ENCODE measurements around the gene SLC35E2B. TPM values are rescaled to one million over a fixed set of nuclear protein-coding genes. Genes with fewer than 3 reads are reported as not detected.
A peak's percentile ranks its signal among the peaks of the same experiment; 100 is the strongest.
"Not testable (repeated sequence)": the region's sequence is repeated elsewhere in the genome, so short reads cannot be mapped to it uniquely, and the experiment has no call there.

The SLC35E2B gene
- total RNA-seq, 6 donors from 2014 or later: 33.0 to 116 (median 47.9) TPM

- no peak for DNase-seq
- ATAC-seq (ENCODE audit: low FRiP score in 2 of 2): no peak
- H3K4me1 ChIP-seq: peaks cover 0 to 3% (median 0%) of the 10 kb centered on the region in 4 donors
- no peaks in the 10 kb centered on the region for H3K9me3 ChIP-seq
- no peaks in the 10 kb centered on the region for H3K27me3 ChIP-seq
- no peak for TF ChIP-seq POLR2AphosphoS5 (IDR thresholded peaks at IDR 0.05)
- no peak for TF ChIP-seq EP300 (IDR thresholded peaks at IDR 0.05)
- no peak for TF ChIP-seq CTCF (IDR thresholded peaks at IDR 0.05)
- no peak for TF ChIP-seq POLR2A (IDR thresholded peaks at IDR 0.05)
- WGBS, 2 donors: 91 to 100% methylated on average over 1 to 13 of the region's 15 CpGs
- no peak overlapping the region for H3K27ac ChIP-seq
- no peak overlapping the region for H3K4me3 ChIP-seq
- H3K36me3 ChIP-seq: peaks cover 21 to 67% (median 53%) of the 10 kb centered on the region in 4 donors
Measured at GRCh38 chr1:1666526-1666925, 26.1 kb downstream of the SLC35E2B start.

DNA sequence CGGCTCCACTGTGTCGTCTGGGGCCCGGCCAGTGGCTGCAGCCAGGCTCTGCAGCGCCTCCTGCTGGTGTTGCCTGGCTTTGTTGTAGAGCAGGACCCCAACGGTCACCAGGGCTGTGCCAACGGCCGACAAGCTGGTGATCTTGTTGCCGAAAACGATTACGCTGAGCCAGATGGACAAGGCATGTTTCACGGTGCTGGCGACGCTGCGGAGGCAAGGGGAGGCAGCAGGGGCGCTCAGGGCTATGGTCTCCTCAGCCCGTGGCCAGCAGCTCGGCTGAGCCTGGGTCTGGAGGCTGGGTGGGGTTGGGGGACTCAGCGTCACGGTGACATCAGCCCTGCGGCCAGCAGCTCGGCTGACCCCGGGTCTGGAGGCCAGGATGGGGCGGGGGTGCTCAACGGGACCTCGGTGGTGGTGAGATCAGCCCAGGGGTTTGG lies 26.8 kb downstream of the SLC35E2B start:
- Histone ChIP-seq H3K4me1 (peaks cover 0 to 3% (median 0%) of the 10 kb centered on the region in 4 donors), H3K27me3 (no peaks in the 10 kb centered on the region), H3K9me3 (no peaks in the 10 kb centered on the region), H3K36me3 (peaks cover 21 to 60% (median 46%) of the 10 kb centered on the region in 4 donors), H3K4me3 (no peak overlapping the region), H3K27ac (no peak overlapping the region)
- no peak for DNase-seq
- 72 to 90% methylated on average over 8 to 25 of the region's 25 CpGs for WGBS, 2 donors
- no peak for TF ChIP-seq POLR2A (IDR thresholded peaks at IDR 0.05)
- TF ChIP-seq EP300 (IDR thresholded peaks at IDR 0.05): no peak
- peak in 5 of 6 experiments; percentile 25 to 51 (median 43) for TF ChIP-seq CTCF (IDR thresholded peaks at IDR 0.05)
- peak in 1 of 2 donors; percentile 45 for ATAC-seq (ENCODE audit: low FRiP score in 2 of 2)

DNA sequence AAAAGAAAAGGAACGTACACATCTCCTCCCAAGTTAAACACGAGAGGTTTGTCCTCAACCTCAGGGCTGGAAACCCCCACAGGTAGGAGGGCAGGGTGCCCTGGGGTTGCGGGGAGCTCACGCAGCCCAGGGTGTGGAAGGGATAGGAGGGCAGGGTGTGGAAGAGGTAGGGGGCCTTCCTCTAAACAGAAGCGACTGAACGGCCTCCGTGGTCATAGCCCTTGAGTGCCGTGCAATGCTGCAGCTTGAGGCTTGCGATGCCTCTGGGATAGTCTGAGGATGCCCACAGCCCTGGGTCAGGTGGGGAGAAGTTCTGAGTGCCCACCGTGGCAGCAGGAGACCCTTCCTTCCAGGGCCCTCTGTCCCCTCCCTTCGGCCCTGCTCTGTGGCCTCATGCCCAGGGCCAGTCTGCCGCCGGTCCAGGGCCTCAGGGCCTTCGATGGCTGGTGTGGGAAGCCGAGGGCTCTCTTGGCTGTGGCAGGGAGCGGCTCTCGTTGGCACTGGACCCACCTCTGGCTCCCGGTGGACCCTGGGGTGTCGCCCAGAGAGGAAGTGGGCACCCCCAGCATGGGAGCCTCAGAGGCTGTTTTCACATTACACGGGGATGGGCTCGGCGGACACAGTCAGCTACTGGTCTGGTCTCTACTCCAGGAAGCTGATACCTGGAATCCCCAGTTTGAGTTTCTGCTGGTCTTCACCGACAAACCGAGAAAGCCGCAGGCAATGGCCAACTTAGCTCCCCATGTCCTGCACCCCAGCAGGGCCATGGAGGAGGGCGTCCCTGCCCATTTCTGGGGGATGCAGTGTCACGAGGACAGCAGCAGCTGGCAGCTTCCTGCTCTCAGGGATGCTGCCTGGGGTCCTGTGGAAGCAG lies 27.4 kb downstream of the SLC35E2B start:
- Histone ChIP-seq H3K4me3 (no peak overlapping the region), H3K9me3 (no peaks in the 10 kb centered on the region), H3K27ac (no peak overlapping the region), H3K36me3 (peaks cover 21 to 55% (median 42%) of the 10 kb centered on the region in 4 donors), H3K4me1 (peaks cover 0 to 3% (median 0%) of the 10 kb centered on the region in 4 donors), H3K27me3 (no peaks in the 10 kb centered on the region)
- WGBS, 2 donors: 93 to 94% methylated on average over 6 to 27 of the region's 27 CpGs
- peak in 1 of 2 donors; percentile 37 for ATAC-seq (ENCODE audit: low FRiP score in 2 of 2)
- no peak for DNase-seq
- TF ChIP-seq EP300 (IDR thresholded peaks at IDR 0.05) (no peak), POLR2A (IDR thresholded peaks at IDR 0.05) (no peak), CTCF (IDR thresholded peaks at IDR 0.05) (no peak), POLR2AphosphoS5 (IDR thresholded peaks at IDR 0.05) (no peak)

- not testable (repeated sequence) for ATAC-seq (ENCODE audit: low FRiP score in 2 of 2); DNase-seq
Measured at GRCh38 chr1:1664318-1664717, 28.3 kb downstream of the SLC35E2B start.

GRCh38 chr1:1662830-1663560 lies 29.6 kb downstream of the SLC35E2B start:
- H3K4me3 ChIP-seq; ATAC-seq (ENCODE audit: low FRiP score in 2 of 2); H3K27me3 ChIP-seq; DNase-seq; H3K4me1 ChIP-seq; H3K9me3 ChIP-seq: not testable (repeated sequence)
- 62 to 66% methylated on average over 15 of the region's 15 CpGs for WGBS, 2 donors
- Histone ChIP-seq H3K36me3 (peaks cover 18 to 36% (median 28%) of the 10 kb centered on the region in 4 donors), H3K27ac (peak overlapping the region in 2 of 4 donors; percentile 39 to 40)

More at GRCh38 chr1:1664318-1664717, 28.3 kb downstream of the SLC35E2B start:
- 38 to 80% methylated on average over 1 to 4 of the region's 11 CpGs for WGBS, 2 donors
- not testable (repeated sequence) for H3K27me3 ChIP-seq, H3K4me1 ChIP-seq, H3K4me3 ChIP-seq, H3K27ac ChIP-seq, H3K9me3 ChIP-seq
- peaks cover 18 to 46% (median 34%) of the 10 kb centered on the region in 4 donors for H3K36me3 ChIP-seq

- not testable (repeated sequence) for H3K27me3 ChIP-seq, DNase-seq, H3K9me3 ChIP-seq, H3K4me1 ChIP-seq, H3K4me3 ChIP-seq
- peak in 1 of 2 donors; percentile 61 for ATAC-seq (ENCODE audit: low FRiP score in 2 of 2)
- H3K27ac ChIP-seq: peak overlapping the region in 2 of 4 donors; percentile 39 to 40
- peaks cover 18 to 30% (median 23%) of the 10 kb centered on the region in 4 donors for H3K36me3 ChIP-seq
- WGBS, 2 donors: 59 to 77% methylated on average over 4 to 9 of the region's 9 CpGs
Measured at GRCh38 chr1:1662392-1662791, 30.2 kb downstream of the SLC35E2B start.

All from upper lobe of left lung (tissue), 6 donors.